ENCODE measurements around the gene HMCN1.

HMCN1 gene

DNA sequence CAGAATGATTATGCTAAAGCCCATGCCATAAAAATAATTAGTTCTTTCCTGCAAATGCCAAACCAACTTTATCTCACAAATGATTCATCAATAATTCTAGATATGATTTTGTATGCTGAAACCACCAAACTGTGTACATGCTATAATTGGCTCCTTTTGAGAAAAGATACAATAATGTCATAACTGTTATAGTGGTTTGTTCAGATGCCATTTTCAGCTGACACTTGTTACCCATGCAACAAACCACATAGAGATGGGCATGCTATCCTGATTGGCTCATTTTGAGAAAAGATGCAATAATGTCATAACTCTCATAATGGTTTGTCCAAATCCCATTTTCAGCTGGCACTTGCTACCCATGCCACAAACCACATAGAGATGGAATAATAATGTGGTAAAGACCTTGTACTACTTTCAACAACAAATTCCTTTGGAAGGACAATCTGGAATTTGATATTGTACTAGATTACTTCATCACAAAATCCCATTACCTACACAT is 357.1 kb downstream of the HMCN1 start:
- no peak for DNase-seq (ENCODE audit: low spot score)

DNA sequence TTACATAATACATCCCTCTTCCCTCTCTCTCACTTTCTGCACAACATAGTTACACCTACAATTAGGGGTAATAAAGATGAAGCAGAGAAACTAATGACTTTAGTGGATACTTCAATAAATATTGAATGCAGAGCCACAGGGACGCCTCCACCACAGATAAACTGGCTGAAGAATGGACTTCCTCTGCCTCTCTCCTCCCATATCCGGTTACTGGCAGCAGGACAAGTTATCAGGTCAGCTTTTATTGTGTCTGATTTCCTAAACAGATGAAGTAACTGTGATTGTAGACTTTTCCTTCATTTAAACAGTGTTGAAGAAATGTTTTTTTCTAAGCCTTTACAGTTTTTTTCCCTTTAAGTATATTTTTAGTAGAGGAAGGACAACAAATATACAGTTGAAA is 359.2 kb downstream of the HMCN1 start:
- DNase-seq (ENCODE audit: low spot score) = no peak

DNA sequence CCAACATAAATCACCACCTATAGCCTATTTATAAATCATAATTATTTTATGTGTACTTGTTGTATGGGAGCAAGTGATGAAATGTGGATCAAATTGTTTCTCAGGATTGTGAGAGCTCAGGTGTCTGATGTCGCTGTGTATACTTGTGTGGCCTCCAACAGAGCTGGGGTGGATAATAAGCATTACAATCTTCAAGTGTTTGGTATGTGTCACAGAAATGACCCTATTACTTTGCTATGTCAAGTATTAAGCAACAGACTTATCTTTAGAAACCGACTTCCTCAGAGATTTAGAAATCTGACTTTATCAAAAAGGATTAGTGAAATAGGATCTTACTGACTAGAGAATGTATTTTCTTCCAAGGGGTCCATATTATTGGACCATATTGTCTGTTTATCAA is 360.0 kb downstream of the HMCN1 start:
- DNase-seq (ENCODE audit: low spot score) = no peak

DNA sequence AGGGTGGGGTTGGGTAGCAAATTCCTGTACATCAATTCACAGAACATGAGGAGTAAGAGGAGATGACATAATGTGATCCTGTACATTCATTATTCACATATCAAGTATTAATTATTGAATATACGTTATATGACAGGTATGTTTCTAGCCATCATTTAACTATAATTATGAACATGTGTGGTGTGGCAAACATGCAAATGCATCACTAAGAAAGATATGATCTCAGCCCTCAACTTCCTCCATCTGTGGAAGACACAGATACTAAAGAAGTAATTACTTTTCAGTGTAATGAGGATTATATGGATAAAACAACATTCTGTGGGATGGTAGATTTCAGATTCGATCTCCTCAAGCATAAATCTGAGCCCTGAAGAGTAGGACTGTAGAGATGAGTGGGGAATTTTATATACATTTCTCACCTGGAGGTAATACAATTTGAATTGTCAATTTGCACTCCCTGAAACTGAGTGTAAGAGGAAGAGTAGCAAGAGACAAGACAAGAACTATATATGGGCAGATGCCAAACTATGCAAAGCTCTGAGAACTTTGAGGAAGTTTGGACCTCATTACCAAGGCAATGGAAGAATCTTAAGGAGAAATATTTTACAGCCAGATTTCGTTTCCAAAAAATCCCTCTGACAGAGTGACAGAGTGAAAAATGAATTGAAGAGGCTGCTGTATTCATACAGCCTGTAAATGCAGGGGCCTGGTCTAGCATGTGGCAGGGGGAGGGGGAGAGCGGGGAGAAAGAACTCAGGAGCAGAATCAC is 365.3 kb downstream of the HMCN1 start:
- no peak for DNase-seq (ENCODE audit: low spot score)

DNA sequence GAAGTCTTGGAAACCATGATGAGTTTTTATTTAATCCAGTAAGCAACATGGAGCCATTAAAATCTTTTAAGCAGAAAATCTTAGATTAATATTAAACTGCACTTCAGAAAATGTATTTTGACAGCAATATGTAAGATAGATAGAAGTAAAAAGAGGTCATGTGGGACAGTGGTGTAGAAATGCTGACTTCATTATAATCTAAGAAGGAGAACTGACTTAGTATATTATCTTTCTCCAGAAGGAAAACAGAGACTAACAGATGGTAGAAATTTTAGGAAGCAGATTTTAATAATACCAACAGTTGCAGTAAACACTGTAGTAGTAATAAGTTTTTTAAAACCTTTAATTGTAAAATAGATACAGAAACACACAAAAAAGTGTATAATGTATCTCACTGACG is 367.9 kb downstream of the HMCN1 start:
- DNase-seq (ENCODE audit: low spot score) = no peak

DNA sequence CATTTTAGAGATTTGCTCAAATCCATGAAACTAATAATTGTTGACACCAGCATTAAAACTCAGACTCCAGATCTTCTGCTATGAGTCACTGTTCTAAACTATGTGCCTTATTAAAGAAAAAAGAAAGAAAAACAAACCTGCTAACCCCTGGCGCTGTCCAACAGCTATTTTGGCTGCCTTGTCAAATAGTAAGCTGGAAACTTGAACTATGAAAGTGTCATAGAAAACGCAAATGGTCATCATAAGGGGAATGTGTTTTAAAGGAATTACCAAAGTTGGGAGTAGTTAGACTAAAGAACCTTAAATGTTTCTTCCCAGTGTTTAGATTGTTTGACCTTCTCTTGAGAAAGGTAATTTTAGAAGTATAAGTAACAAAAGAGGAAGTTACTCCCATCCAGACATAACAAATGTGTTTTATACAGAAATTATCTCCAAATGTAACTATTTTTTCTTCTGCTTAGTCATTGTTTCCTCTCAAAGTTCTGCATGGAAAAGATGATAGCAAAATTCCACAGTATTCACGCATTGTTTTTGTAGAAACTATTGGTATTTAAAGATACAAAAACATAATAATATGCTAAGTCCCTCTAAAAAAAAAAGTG is 368.5 kb downstream of the HMCN1 start:
- no peak for DNase-seq (ENCODE audit: low spot score)

DNA sequence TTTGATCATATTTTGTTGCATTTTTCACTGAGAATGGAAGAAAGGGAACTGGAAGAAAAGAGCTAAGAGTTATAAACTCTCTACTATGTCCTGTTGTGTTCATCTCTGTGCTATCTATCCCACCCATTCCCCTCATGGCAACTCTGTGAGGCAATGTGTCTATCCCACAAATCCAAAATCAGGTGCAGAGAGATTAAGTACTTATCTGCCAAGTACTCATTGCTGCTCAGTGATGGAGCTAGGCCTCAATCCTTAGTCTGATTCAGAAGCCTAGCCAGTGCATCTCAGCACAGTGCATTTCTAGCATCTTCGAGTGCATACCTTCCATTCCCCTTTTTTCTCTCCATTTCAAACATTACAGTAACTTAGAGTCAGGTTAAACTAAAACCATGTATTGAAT is 370.3 kb downstream of the HMCN1 start:
- no peak for DNase-seq (ENCODE audit: low spot score)

DNA sequence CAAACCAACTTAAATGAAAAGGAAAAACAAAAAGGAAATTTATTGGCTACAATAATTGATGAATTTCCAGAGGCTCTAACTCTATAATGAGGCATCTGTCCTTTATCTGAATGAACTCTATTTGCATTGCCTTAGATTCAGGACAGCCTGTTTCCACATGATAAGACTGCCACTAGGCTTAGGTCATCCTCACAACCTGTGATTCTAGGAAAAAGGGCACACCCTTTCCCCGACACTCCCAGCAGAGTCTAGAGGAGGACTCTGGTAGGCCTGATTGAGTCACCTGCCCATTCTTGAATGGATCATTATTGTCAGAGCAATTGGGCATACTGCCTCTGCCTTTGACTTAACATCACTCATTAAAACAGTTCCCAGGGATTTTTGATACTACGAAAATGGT is 378.1 kb downstream of the HMCN1 start:
- DNase-seq (ENCODE audit: low spot score) = no peak

DNA sequence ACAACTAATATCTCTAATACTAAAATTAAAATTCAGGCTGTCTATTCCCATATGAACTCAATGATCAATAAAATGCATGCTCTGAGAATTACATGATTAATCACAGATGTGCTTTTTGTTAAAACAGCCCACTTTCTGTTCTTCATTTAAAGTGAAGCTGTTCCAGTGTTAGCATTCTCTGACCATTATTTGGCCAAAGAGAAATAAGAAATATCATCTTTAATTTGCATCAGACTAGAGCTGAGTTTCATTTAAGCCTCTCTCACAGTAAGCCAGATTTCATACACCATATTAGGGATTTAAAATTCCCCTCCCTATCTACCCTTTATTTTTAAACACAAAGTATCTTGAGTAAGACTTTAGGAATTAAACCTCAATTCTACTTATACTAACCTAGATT is 379.3 kb downstream of the HMCN1 start:
- DNase-seq (ENCODE audit: low spot score) = no peak

DNA sequence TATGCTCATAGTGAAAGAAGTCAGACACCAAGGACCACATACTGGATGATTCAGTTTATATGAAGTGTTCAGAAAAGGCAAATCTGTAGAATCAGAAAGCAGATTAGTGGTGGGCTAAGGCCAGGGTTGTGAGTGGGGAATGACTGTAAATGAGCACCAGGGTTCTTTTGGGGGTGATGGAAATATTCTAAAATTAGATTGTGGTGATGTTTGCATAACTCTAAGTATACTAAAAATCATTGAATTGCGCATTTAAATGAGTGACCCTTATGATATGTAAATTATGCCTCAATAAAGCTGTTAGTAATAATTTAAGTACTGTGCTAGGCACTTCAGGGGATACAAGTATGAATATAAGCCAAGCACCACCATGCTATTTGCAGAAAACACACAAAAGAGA is 384.5 kb downstream of the HMCN1 start:
- no peak for DNase-seq (ENCODE audit: low spot score)

DNA sequence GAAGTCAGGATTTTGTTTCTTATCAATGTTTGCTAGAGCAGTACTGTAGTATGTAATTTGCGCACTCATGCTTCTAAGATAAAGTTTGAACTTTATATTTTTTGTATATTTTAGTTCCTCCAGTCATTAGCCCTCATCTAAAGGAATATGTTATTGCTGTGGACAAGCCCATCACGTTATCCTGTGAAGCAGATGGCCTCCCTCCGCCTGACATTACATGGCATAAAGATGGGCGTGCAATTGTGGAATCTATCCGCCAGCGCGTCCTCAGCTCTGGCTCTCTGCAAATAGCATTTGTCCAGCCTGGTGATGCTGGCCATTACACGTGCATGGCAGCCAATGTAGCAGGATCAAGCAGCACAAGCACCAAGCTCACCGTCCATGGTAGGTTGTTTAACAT is 388.6 kb downstream of the HMCN1 start:
- DNase-seq (ENCODE audit: low spot score) = no peak

DNA sequence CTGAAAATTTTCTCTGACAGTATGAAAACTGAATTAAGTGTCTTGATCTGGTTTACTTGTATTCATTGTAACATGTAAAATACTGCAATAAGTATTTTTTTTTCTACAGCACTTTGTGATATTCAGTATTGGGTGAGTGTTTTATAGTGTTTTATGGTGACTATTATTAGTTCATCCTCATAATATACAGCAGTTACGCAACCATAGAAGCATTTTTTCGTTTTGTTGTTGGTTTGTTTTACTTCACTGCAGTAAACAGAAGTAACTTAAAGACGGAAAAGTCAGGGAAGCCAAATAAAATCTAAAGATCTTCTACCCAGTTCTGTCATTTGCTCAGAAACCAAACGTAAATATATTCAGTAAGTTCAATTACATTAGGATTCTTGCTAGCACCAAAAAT is 390.8 kb downstream of the HMCN1 start:
- DNase-seq (ENCODE audit: low spot score) = no peak

DNA sequence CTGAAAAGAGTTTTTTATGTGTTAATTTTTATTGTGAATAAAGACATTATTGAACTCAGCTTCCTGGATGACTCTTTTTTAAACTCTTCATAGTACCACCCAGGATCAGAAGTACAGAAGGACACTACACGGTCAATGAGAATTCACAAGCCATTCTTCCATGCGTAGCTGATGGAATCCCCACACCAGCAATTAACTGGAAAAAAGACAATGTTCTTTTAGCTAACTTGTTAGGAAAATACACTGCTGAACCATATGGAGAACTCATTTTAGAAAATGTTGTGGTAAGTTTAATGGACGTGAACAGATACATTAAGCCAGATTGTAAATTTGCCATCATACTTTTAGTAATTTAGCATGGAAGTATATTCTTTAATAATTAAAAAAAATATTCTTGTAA is 391.3 kb downstream of the HMCN1 start:
- DNase-seq (ENCODE audit: low spot score) = no peak

DNA sequence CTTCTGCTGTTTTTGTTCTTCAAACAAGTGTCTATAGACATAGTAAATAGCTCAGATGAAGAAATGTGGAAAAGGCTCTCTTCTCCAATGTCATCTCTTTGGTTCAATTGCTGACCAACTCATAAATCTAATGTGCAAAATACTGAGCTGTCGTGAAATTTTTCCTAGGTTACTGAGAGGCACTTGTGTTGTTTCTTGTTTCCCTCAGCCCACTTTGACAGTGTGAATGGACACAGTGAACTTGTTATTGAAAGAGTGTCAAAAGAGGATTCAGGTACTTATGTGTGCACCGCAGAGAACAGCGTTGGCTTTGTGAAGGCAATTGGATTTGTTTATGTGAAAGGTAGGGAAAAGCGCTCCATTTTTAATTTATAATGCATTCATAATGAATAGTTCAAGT is 395.6 kb downstream of the HMCN1 start:
- DNase-seq (ENCODE audit: low spot score) = no peak

DNA sequence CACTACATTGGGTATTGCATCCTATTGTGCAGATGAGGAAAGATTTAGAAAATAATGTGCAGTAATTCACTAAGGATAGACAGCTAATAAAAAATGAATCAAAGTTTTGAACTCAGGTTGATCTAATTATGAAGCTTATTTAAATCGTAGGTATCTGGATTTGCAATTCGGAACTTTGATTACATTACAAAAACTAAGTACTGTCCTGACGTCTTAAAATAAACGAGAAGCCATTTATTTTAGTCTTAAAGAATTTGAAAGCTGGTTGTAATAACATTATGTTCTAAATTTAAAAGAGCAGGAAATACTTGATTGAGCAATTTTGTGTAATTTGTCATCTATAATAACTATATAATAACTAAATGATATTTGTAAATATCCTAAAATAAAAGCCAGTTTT is 404.9 kb downstream of the HMCN1 start:
- DNase-seq (ENCODE audit: low spot score) = no peak

DNA sequence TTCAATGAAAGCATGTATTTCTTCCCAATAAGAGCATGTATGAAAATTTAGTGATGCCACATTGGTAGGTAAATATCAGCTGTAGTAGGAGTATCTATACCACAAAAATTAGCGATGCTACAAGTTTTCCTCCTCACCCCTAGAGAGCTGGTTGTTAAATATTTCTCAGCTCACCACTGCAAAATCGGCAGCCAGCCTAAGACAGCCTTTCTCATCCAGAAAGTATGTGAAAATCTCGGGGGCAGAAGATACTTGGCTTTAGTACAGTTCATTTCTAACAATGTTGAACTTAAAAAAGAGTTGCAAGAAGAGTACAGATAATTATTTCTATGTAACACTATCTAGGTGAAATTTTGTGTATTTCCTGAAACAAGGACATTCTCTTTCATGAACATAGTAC is 405.5 kb downstream of the HMCN1 start:
- DNase-seq (ENCODE audit: low spot score) = no peak

DNA sequence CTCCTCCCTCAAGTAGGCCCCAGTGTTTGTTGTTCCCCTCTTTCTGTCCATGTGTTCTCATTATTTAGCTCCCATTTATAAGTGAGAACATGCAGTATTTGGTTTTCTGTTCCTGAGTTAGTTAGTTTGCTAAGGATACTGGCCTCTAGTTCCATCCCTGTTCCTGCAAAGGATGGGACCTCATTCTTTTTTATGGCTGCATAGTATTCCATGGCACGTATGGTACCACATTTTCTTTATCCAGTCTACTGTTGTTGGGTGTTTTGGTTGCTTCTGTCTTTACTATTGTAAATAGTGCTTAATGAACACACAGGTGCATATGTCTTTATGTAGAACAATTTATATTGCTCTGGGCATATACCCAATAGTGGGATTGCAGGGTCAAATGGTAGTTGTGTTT is 408.0 kb downstream of the HMCN1 start:
- DNase-seq (ENCODE audit: low spot score) = no peak

DNA sequence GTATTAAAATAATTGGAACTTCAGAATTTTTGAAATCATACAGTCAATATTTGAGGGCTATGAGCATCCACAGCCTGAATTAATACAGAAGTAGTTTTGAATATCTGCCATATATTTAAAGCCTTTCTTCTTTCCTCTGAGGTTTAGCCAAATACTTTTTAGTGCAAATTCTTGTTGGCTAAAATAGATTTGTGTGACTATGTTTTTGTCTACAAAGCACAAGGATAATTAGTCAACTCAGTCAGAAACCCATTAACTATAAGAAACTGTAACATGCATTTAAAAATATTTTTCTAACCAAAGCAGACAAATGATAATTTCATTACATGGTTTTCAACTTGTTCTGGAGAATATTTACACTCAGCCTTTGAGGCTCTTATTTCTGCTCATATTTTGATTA is 408.7 kb downstream of the HMCN1 start:
- no peak for DNase-seq (ENCODE audit: low spot score)

DNA sequence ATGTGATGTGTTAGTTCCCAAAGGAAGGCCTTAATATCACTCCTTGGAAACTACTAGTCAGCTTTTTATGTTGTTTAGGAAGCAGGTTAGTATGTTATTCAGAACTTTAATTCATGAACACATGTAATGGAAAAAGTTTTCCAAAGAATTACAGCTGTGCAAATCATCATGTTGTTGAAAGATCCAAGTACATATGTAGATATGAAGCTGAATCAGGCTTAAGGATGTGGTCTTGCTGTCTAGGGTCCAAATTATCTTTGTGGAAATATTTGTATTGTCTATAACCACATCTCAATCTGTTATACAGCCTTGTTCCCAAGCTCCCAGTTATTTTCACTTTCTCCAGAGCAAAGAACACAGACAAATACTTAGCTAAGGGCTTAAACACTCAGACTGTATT is 409.3 kb downstream of the HMCN1 start:
- no peak for DNase-seq (ENCODE audit: low spot score)

DNA sequence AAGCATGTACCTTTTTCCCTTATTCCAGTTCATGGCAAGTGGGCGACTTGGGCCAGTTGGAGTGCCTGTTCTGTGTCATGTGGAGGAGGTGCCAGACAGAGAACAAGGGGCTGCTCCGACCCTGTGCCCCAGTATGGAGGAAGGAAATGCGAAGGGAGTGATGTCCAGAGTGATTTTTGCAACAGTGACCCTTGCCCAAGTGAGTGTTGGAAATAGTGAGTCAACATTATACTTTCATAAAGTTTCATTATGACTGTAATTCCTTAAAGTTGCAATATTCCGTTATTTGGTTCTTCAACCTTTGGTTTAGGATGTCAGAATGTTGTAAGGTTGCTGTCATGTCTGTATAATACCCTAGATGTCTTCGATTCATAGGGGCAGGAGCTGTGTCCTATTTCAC is 410.3 kb downstream of the HMCN1 start:
- no peak for DNase-seq (ENCODE audit: low spot score)

DNA sequence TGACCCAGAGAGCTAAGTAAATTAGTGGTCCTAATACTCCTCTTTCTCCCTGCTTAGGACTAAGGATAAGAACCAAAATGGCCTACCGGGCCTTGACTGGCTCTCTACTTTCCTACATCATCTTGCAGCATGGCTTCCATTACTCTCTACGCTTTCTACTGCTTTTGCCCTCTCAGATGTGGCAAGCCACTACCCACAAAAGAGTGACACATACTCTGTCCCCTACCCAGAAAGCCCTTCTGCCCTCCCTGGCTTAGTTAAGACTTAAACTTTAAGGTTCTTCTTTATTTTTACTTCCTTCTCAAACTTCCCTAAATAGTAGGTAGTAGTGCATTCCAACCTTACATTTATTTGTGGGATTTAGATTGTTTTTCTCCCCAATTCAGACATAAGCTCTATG is 412.8 kb downstream of the HMCN1 start:
- DNase-seq (ENCODE audit: low spot score) = no peak

DNA sequence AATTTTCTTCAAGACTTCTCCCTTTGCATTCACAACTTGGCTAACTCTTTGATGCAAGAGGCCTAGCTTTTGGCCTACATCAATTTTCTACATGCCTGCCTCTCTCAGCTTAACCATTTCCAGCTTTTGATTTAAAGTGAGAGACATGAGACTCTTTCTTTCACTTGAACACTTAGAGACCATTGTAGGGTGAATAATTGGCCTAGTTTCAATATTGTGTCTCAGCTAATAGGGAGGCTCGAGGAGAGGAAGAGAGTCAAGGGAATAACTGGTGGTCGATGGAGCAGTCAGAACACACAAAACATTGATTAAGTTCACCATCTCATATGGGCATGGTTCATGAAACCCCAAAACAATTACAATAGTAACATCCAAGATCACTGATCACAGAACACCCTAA is 415.4 kb downstream of the HMCN1 start:
- DNase-seq (ENCODE audit: low spot score) = no peak

DNA sequence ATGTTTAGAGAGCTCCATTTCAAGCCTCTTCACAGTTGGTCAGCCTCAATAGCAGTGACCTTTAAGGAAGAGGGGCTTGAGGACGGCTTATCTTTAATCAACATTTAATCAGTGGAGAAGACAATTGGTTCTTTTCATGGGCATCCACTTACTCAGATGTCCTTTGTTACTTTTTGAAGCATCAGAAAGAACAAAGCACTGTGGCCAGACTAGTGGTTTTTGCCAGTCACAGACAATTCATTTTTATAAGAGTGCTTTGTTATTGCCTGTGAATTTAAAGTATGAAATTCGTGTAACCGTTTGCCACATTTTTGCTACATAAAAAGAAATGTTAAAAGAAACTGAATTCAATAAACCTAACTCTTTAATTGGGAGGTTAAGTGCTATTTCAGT is 418.0 kb downstream of the HMCN1 start:
- no peak for DNase-seq (ENCODE audit: low spot score)

DNA sequence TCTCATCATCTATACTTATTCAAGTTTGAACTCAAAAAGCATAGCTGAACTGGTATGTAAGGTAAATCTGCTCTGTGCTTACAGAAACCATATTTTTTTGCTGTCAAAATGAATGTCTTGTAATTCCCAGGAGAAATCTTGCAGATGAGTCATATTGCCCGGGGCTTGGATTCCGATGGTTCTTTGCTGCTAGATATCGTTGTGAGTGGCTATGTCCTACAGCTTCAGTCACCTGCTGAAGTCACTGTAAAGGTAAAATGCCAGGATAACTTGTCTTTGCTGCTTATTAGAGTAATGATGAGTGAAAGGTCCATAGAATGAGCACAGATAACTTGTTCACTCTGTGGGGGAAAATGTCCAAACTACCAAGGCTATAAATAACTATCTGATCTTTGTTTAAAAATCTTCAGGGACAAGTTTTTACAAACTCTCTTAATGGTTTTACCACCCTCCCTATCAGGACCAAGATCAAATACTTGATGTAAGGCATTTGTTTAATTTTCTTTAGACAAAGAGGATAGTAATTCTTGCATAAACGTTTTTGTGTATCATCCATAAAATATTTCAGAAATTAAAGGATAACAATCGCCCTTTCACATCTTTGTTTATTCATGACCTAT is 418.5 kb downstream of the HMCN1 start:
- DNase-seq (ENCODE audit: low spot score) = no peak

Data from iPS-NIHi11 (cell line).